Measurements from ENCODE around the gene SLC35F5. TPM values are rescaled to one million over a fixed set of nuclear protein-coding genes. Genes with fewer than 3 reads are reported as not detected.
"Not testable (repeated sequence)": the region's sequence is repeated elsewhere in the genome, so short reads cannot be mapped to it uniquely, and the experiment has no call there.

SLC35F5 gene
- total RNA-seq, 1 donor from 2014 or later, result 30.6 TPM

DNA sequence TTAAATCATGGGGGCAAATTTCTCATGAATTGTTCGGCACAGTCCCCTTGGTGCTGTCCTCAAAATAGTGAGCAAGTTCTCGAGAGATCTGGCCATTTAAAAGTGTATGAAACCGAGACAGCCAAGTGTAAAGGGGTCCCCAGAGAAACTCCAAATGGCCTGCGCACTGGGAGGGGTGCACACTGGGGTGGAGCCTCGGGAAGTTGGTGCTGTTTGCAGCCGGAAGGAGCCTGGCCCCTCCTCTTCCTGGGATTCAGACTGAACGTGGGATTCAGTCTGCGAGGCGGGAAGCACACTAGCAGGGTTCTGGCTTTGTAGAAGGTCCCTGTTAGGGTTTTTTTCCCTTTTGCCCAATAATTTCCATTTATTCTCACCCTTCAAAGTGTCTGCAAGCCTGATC, 80.6 kb downstream of the SLC35F5 start:
- Mint-ChIP-seq H3K4me3 (no peak overlapping the region), H3K9me3 (no peaks in the 10 kb centered on the region), H3K4me1 (no peaks in the 10 kb centered on the region), H3K36me3 (ENCODE audit: low read depth) (no peaks in the 10 kb centered on the region), H3K27me3 (ENCODE audit: low read depth) (no peaks in the 10 kb centered on the region), H3K27ac (ENCODE audit: unreplicated experiment) (no peak overlapping the region)
- TF ChIP-seq, protein P1, sequence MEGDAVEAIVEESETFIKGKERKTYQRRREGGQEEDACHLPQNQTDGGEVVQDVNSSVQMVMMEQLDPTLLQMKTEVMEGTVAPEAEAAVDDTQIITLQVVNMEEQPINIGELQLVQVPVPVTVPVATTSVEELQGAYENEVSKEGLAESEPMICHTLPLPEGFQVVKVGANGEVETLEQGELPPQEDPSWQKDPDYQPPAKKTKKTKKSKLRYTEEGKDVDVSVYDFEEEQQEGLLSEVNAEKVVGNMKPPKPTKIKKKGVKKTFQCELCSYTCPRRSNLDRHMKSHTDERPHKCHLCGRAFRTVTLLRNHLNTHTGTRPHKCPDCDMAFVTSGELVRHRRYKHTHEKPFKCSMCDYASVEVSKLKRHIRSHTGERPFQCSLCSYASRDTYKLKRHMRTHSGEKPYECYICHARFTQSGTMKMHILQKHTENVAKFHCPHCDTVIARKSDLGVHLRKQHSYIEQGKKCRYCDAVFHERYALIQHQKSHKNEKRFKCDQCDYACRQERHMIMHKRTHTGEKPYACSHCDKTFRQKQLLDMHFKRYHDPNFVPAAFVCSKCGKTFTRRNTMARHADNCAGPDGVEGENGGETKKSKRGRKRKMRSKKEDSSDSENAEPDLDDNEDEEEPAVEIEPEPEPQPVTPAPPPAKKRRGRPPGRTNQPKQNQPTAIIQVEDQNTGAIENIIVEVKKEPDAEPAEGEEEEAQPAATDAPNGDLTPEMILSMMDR (conservative IDR thresholded peaks at IDR 0.05), result no peak
- DNase-seq (ENCODE audit: low read depth, low spot score), result no peak

GRCh38 chr2:113672326-113672932, 84.0 kb downstream of the SLC35F5 start:
- no peak overlapping the region for H3K4me3 Mint-ChIP-seq
- H3K9me3 Mint-ChIP-seq, result no peaks in the 10 kb centered on the region
- TF ChIP-seq, protein P1 (conservative IDR thresholded peaks at IDR 0.05), result no peak
- H3K36me3 Mint-ChIP-seq (ENCODE audit: low read depth), result no peaks in the 10 kb centered on the region
- DNase-seq (ENCODE audit: low read depth, low spot score), result no peak
- no peaks in the 10 kb centered on the region for H3K4me1 Mint-ChIP-seq
- H3K27me3 Mint-ChIP-seq (ENCODE audit: low read depth), result no peaks in the 10 kb centered on the region
- no peak overlapping the region for H3K27ac Mint-ChIP-seq (ENCODE audit: unreplicated experiment)

- H3K9me3 Mint-ChIP-seq; H3K4me3 Mint-ChIP-seq; H3K27ac Mint-ChIP-seq (ENCODE audit: unreplicated experiment); H3K36me3 Mint-ChIP-seq (ENCODE audit: low read depth); H3K4me1 Mint-ChIP-seq; H3K27me3 Mint-ChIP-seq (ENCODE audit: low read depth); DNase-seq (ENCODE audit: low read depth, low spot score): not testable (repeated sequence)
Measured at GRCh38 chr2:113669013-113669412, 87.4 kb downstream of the SLC35F5 start.

DNA sequence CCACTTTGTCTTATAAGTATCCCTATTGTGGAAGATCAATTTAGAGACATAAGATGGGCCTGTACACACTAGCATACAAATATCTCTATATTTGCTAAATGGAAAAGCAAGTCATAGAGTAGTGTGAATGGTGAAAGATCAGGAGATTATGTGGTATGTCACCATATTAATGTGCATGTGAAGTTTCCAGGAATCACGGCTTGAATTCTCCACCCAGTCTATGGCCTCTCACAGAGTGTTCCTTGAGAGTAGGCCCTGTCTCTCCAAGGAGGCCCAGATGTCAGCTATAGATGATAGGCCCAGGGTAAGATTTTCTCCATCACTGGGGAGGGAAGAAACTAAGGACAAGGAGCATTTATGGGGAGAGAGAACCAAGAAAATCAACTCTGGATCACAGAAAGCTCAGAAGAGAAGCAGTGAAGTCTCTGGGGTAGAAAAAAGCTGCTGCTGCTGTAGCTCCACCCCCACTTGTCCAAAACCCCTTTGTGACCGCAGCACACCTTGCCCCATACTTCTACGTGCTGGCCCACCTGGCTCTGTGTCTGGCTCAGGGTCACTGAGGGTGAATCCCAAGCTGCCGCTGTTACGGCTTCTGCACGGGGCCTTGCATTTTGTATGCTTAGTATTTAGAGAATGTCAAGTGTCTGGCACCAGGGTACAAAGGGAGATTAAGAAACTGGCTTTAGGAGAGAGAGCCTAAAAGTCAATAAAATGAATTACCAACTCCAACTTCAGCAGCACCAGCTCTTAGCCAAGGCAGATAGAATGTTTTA, 91.5 kb downstream of the SLC35F5 start:
- H3K27ac Mint-ChIP-seq (ENCODE audit: unreplicated experiment); H3K36me3 Mint-ChIP-seq (ENCODE audit: low read depth); H3K27me3 Mint-ChIP-seq (ENCODE audit: low read depth); H3K9me3 Mint-ChIP-seq; DNase-seq (ENCODE audit: low read depth, low spot score); H3K4me3 Mint-ChIP-seq; H3K4me1 Mint-ChIP-seq: not testable (repeated sequence)

- H3K9me3 Mint-ChIP-seq; H3K27me3 Mint-ChIP-seq (ENCODE audit: low read depth); H3K4me3 Mint-ChIP-seq; H3K36me3 Mint-ChIP-seq (ENCODE audit: low read depth); DNase-seq (ENCODE audit: low read depth, low spot score); H3K4me1 Mint-ChIP-seq; H3K27ac Mint-ChIP-seq (ENCODE audit: unreplicated experiment): not testable (repeated sequence)
Measured at GRCh38 chr2:113663285-113664060, 93.0 kb downstream of the SLC35F5 start.

Small RNA genes within 50 kb of the gene (microRNA-seq; reads per million reads assigned to microRNA genes)
- gene MIR4782, result not detected

Other genes starting within 250 kb of the SLC35F5 start
- gene RABL2A, start 129.4 kb downstream of the SLC35F5 start, total RNA-seq, result 34.7 and 35.4 TPM in 2 replicates
- gene ACTR3, start 133.4 kb upstream of the SLC35F5 start, total RNA-seq, result 172 and 173 TPM in 2 replicates